GM19455 (cell line): ENCODE measurements around the gene ARL1.
"Not testable (repeated sequence)": the region's sequence is repeated elsewhere in the genome, so short reads cannot be mapped to it uniquely, and the experiment has no call there.

Source experiments
- ATAC-seq: cut with Tn5 transposase; IDR thresholded peaks from one replicate; pipeline ENCODE4 v1.9.1; 2021; ENCODE audit not compliant: unreplicated experiment

The ARL1 gene

GRCh38 chr12:101407436-101408345 is at the start of gene ARL1:
TSS of gene ARL1 (minus strand) at chr12:101407772. CDS start at chr12:101407645, 127 bp downstream.
- peak; percentile 79 for ATAC-seq

DNA sequence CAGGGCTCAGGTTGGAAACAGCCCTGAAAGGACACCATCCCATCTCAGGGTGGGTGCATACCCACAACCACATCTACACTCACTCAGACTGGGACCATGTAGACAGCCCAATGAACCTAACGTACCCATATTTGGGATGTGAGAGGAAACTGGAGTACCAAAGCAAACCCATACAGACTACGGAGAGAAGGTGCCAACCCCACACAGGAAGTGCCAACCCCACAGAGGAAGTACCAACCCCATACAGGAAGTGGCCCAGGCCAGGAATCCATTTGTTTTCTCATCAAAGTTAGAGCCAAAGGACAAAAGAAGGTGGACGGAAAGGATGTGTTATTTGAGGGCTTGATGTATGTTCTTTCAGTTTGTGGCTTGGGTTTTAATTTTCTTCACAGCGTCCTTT is 48.1 kb upstream of the ARL1 start:
- ATAC-seq: no peak

GRCh38 chr12:101441461-101442224 is 34.1 kb upstream of the ARL1 start:
- no peak for ATAC-seq

- ATAC-seq: no peak
Observed at GRCh38 chr12:101439236-101439635, 31.7 kb upstream of the ARL1 start.

- ATAC-seq: no peak
Observed at GRCh38 chr12:101436136-101436535, 28.6 kb upstream of the ARL1 start.

DNA sequence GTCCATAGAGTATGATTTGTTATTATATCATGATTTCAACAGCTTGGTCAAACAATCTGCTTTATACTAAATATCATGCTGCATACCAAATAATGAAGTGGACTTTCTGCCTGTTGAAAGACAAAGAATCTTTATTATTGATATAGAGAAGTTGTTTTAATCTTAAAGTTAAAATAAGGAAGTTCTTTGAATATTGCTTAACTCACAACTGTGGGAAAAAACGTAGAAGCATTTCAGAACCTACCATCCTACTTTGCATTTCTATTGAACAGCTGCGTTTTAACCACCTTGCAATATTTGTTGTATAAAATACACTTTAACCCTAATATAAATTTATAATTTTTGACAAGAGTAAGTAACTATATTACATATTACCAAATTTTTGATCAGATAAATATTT is 22.9 kb upstream of the ARL1 start:
- ATAC-seq: no peak

- ATAC-seq: no peak
Observed at GRCh38 chr12:101424620-101425019, 17.0 kb upstream of the ARL1 start.

DNA sequence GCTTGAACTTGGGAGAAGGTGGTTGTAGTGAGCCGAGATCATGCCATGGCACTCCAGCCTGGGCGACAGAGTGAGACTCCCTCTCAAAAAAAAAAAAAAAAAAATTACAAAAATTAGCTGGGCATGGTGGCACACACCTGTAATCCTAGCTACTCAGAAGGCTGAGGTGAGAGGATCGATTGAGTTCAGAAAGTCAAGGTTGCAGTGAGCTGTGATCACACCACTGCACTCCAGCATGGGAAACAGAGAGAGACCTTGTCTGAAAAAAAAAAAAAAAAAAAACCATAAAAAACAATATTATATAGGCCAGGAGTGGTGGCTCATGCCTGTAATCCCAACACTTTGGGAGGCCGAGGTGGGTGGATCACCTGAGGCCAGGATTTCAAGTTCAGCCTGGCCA is 14.5 kb upstream of the ARL1 start:
- ATAC-seq: not testable (repeated sequence)

DNA sequence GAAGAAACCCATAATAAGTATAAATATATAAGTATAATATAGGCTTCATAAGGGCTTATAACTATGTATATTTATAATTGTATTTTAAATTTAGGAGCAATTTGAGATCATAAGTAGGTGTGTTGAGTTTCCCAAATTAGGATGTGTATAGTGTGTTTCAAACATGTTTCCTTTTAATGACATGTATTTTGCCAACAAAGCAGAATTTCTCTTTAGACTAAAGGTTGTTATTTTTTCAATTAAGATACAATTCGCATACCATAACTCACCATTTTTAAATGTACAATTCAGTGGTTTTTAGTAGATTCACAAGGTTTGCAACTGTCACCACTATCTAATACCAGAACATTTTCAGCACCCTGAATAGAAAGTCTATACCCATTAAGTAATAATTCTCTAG is 7.7 kb upstream of the ARL1 start:
- no peak for ATAC-seq

GRCh38 chr12:101414533-101415119 is 7.1 kb upstream of the ARL1 start:
- no peak for ATAC-seq

- ATAC-seq: not testable (repeated sequence)
Observed at GRCh38 chr12:101410169-101410568, 2.6 kb upstream of the ARL1 start.

DNA sequence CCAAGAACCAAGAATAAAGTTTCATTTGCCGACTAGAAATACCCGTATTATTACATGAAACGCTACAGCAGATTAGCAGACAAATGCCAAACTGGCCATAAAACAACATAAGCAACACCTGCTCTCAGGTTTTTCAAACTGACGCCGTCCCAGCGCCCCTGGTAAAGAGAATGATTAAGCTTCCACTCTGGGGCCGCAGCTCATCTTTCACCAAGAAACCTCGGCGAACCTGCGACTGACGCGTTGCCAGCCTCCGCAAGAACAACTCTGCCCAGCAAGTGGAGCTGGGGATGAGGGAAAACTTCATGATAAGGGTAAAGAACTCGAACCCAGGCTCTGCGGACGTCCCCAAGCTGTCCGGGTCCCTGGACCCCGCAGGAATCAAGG is 530 bp downstream of the ARL1 start:
- ATAC-seq: peak; percentile 20

GRCh38 chr12:101391181-101391580 is 16.4 kb downstream of the ARL1 start:
- ATAC-seq: not testable (repeated sequence)

GRCh38 chr12:101379149-101379548 is 28.4 kb downstream of the ARL1 start:
- no peak for ATAC-seq

DNA sequence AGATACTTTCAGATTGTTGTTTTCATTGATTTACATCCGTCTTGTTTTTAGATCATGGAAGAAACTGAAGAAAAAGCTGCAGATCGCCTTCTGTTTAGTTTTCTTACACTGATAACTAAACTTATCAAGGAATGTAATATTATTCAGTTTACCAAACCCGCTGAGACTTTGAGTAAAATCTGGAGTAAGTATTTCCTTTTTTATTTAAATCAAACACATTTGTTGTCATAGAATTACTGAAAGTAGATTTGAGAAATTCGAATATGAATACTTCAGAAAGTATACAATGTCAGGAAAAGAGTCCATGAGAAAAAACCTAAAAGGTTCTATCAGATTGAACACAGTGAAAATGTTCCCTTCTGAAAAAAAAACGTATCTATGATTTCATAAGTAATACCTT is 32.0 kb downstream of the ARL1 start:
- no peak for ATAC-seq

DNA sequence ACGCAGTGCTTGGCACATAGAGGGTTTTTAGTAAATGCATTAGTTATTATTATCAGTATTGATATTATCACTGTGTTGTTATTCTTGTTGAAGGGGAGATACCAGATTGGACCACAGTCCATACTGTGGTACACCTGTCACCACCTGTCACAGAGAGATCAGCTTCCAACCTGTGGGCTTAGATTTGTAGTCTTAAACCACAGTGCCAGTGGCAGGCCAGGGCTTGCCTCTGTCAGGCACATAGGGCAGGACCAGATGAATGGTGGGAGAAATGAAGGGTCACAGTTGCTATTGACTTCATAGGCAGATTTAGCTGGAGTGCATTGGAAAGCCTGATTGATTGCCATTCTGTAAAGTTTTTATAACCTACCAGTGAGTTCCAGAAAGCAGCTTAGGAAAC is 35.1 kb downstream of the ARL1 start:
- ATAC-seq: no peak

GRCh38 chr12:101368016-101368415 is 39.6 kb downstream of the ARL1 start:
- no peak for ATAC-seq

DNA sequence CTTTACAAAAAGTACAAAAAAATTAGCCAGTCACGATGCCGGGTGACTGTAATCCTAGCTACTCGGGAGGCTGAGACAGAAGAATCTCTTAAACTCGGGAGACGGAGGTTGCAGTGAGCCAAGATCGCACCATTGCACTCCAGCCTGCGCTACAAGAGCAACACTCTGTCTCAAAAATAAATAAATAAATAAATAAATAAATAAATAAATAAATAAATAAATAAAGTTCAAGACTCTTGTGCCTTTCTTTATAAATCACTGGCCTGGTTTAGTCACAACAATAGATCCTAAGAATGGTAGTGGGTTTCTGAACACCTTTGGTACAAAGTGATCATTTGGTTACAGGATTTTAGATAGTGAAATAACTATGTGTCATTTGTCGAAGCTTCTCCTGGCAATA is 46.1 kb downstream of the ARL1 start:
- ATAC-seq: no peak

- no peak for ATAC-seq
Observed at GRCh38 chr12:101356794-101357193, 50.8 kb downstream of the ARL1 start.

- ATAC-seq: no peak
Observed at GRCh38 chr12:101351682-101352081, 55.9 kb downstream of the ARL1 start.

DNA sequence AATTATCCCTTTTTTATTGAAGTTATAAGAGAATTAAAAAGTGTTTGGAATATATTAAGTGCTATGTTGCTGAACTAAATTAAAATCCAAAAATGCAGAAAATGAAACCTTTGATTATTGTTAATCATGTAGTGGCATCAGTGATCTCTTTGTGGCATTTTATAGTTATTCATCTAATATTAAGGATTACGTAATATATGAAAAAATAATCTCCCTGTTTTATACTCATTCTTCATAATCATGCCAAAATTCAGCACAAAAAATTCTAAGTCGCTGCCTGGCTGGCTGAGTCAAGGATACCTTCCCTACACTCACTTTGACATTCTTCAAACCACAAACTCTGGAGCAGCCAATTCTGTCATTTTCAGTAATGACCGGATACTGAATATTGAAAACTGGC is 63.7 kb downstream of the ARL1 start:
- ATAC-seq: no peak
